Heart left ventricle (tissue), 16 donors: Measurements from ENCODE around the gene TMEM237. TPM values are rescaled to one million over a fixed set of nuclear protein-coding genes. Genes with fewer than 3 reads are reported as not detected.

Experiments
- ATAC-seq, 4 donors: fragments of 200-7000 bp; cut with Tn5 transposase; one replicate each; pipeline ENCODE4 v1.9.1; 2020 to 2022; ENCODE audit warnings: moderate library complexity in 4 of 4, mild to moderate bottlenecking in 3 of 4, moderate number of reproducible peaks in 1 of 4
- DNase-seq, 5 donors: peaks; one replicate each; pipeline ENCODE4 v3.0.0-alpha.2; 2020
- H3K27ac ChIP-seq, 12 donors: fragments of 200-600 bp; sonication (generic) in 4 of 12; one replicate each; pipeline versions ENCODE4 v1.5.0 to v1.8.0; 2016 to 2022; ENCODE audit warnings: mild to moderate bottlenecking in 2 of 12
- H3K27me3 ChIP-seq, 9 donors: fragments of 200-600 bp; sonication (generic) in 2 of 9; one replicate each; pipeline versions ENCODE4 v1.5.1 to v1.8.0; 2016 to 2022; ENCODE audit warnings: mild to moderate bottlenecking in 3 of 9
- H3K36me3 ChIP-seq, 9 donors: fragments of 200-600 bp; sonication (generic) in 2 of 9; one replicate each; pipeline versions ENCODE4 v1.5.0 to v1.8.0; 2018 to 2022; ENCODE audit warnings: mild to moderate bottlenecking in 2 of 9
- H3K4me1 ChIP-seq, 12 donors: fragments of 200-600 bp; sonication (generic) in 4 of 12; one replicate each; pipeline versions ENCODE4 v1.5.0 to v1.8.0; 2016 to 2022; ENCODE audit warnings: mild to moderate bottlenecking in 3 of 12
- H3K4me3 ChIP-seq, 12 donors: fragments of 200-600 bp; sonication (generic) in 4 of 12; one replicate each; pipeline versions ENCODE4 v1.5.0 to v1.8.0; 2017 to 2022; ENCODE audit warnings: mild to moderate bottlenecking in 9 of 12, moderate library complexity in 4 of 12
- H3K9me3 ChIP-seq, 12 donors: fragments of 200-600 bp; sonication (generic) in 4 of 12; one replicate each; pipeline versions ENCODE4 v1.5.0 to v1.8.0; 2016 to 2022; ENCODE audit warnings: mild to moderate bottlenecking in 1 of 12
- CTCF ChIP-seq, 12 donors: fragments of 200-600 bp; sonication (generic) in 4 of 12; IDR thresholded peaks; one replicate each; pipeline versions ENCODE4 v1.5.0 to v1.8.0; 2018 to 2022; ENCODE audit warnings: antibody characterized with exemption in 12 of 12, mild to moderate bottlenecking in 5 of 12
- POLR2A ChIP-seq, 2 donors: fragments of 450-650 bp; IDR thresholded peaks; one replicate each; pipeline ENCODE4 v1.6.1; 2017; ENCODE audit warnings: antibody characterized with exemption in 2 of 2, mild to moderate bottlenecking in 2 of 2, moderate library complexity in 2 of 2
- WGBS, 4 donors: extraction: QIAGEN DNeasy Blood & Tissue Kit in 2 of 4; methylation state at CpG; one replicate each; pipeline versions ENCODE4 v1.1.5 to v1.1.7; 2013 to 2018; 5-methylcytosine and 5-hydroxymethylcytosine counted together
- intact Hi-C, 10 donors: fragments of 100-400 bp; cut with DNase I; formaldehyde crosslinking; loops; one replicate each; pipeline versions ENCODE4 v1.11.1 to v1.14.2; 2022
- polyA plus RNA-seq, 2 donors: library from polyadenylated mRNA; stranded (reverse); fragments of 200-250 nt; gene quantifications; one replicate each; pipeline ENCODE4 v1.2.3, GENCODE V29; 2013
- total RNA-seq, 9 donors: library from RNA; depleted of rRNA in 2 of 9; stranded (reverse); fragments of >200 nt in 2 of 9; fragmentation: NEBNext Ultra II Directional in 3 of 9; extraction: Animal tissue kit (Norgen Biotek cat#: 25700) in 3 of 9; gene quantifications; one replicate each; pipeline versions ENCODE4 v1.1.0 to v1.2.4, GENCODE V29; 2016 to 2023
- donor health status: ischemic (EF 13 %, LVEDD 7.1; RV severe dilation, severe dysfunction).
- donor health status: healthy with polysubstance abuse.
- donor health status: DM: no; HTN: yes; CAD: no.
- donor health status: DM: no; HTN: no; CAD: no.
- donor health status: ischemic (EF 25% LVEDD 6.9; RV normal size, moderate dysfunction).
- donor health status: ischemic (EF 25% LVEDD 5.7; RV mildly dilated, moderate dysfunction).
- donor health status: healthy.
- donor health status: DM: yes; HTN: yes; CAD: no.
- donor health status: ischemic (EF 35%, LVEDD 5.7; RV mildly dilated, moderate dysfunction).
- donor health status: nonischemic (EF 11% LVEDD 7.7; RV severe dilation, severe dysfunction).
- donor health status: DM: yes; HTN: yes; CAD: no.
- donor health status: PGD.
- donor health status: ischemic (EF 29% LVEDD 5.4; RV normal size, mild dysfunction).
- donor health status: nonischemic (EF 23%, LVEDD 6.1; RV moderate dilation, normal function).

The TMEM237 gene
- total and polyA plus RNA-seq, 11 donors, result 9.5 to 25.2 (median 17.1) TPM

GRCh38 chr2:201597397-201597796, 45.9 kb downstream of the TMEM237 start:
- DNase-seq (no peak), ATAC-seq (no peak)
- no peaks in the 10 kb centered on the region for H3K27me3 ChIP-seq
- intact Hi-C loops, result no loop called here
- TF ChIP-seq POLR2A (IDR thresholded peaks at IDR 0.05), result no peak
- no peak for TF ChIP-seq CTCF (IDR thresholded peaks at IDR 0.05)
- no peak overlapping the region for H3K4me3 ChIP-seq
- H3K27ac ChIP-seq, result no peak overlapping the region
- H3K4me1 ChIP-seq, result no peaks in the 10 kb centered on the region
- peaks cover 0 to 14% (median 0%) of the 10 kb centered on the region in 12 donors for H3K9me3 ChIP-seq
- no peaks in the 10 kb centered on the region for H3K36me3 ChIP-seq
- WGBS, 4 donors, result 62 to 83% (median 65%) methylated on average over 8 of the region's 8 CpGs

- no peak for TF ChIP-seq POLR2A (IDR thresholded peaks at IDR 0.05)
- TF ChIP-seq CTCF (IDR thresholded peaks at IDR 0.05), result no peak
- Histone ChIP-seq H3K4me3 (no peak overlapping the region), H3K9me3 (no peaks in the 10 kb centered on the region), H3K36me3 (no peaks in the 10 kb centered on the region), H3K27ac (no peak overlapping the region), H3K27me3 (no peaks in the 10 kb centered on the region), H3K4me1 (no peaks in the 10 kb centered on the region)
- DNase-seq (no peak), ATAC-seq (no peak)
- 68 to 87% (median 79%) methylated on average over 2 of the region's 2 CpGs for WGBS, 4 donors
- intact Hi-C loops, result no loop called here
These were observed 62.8 kb downstream of the TMEM237 start for GRCh38 chr2:201580486-201580885.

- TF ChIP-seq CTCF (IDR thresholded peaks at IDR 0.05) (no peak), POLR2A (IDR thresholded peaks at IDR 0.05) (no peak)
- intact Hi-C loops, result no loop called here
- 58 to 66% (median 62%) methylated on average over 4 of the region's 4 CpGs for WGBS, 4 donors
- DNase-seq (no peak), ATAC-seq (no peak)
- Histone ChIP-seq H3K27ac (no peak overlapping the region), H3K9me3 (no peaks in the 10 kb centered on the region), H3K4me3 (no peak overlapping the region), H3K36me3 (no peaks in the 10 kb centered on the region), H3K27me3 (no peaks in the 10 kb centered on the region), H3K4me1 (peaks cover 0 to 3% (median 0%) of the 10 kb centered on the region in 12 donors)
These were observed 63.8 kb downstream of the TMEM237 start for GRCh38 chr2:201579536-201579935.

GRCh38 chr2:201575971-201576370, 67.3 kb downstream of the TMEM237 start:
- no peak overlapping the region for H3K27ac ChIP-seq
- H3K4me1 ChIP-seq, result peaks cover 0 to 12% (median 0%) of the 10 kb centered on the region in 12 donors
- WGBS, 4 donors, result 75 to 82% (median 77%) methylated on average over 3 of the region's 3 CpGs
- H3K27me3 ChIP-seq, result no peaks in the 10 kb centered on the region
- ATAC-seq, result no peak
- H3K4me3 ChIP-seq, result no peak overlapping the region
- H3K36me3 ChIP-seq, result peaks cover 0 to 3% (median 0%) of the 10 kb centered on the region in 9 donors
- no peaks in the 10 kb centered on the region for H3K9me3 ChIP-seq
- TF ChIP-seq POLR2A (IDR thresholded peaks at IDR 0.05) (no peak), CTCF (IDR thresholded peaks at IDR 0.05) (no peak)
- intact Hi-C loops, result no loop called here
- no peak for DNase-seq
